ENCODE results near the gene ARHGAP18. TPM values are rescaled to one million over a fixed set of nuclear protein-coding genes. Genes with fewer than 3 reads are reported as not detected.

ARHGAP18 gene
- total RNA-seq, 3 donors from 2014 or later (not counting 1 experiment from before 2014, with no cell fraction given): 11.5 to 12.5 (median 11.8) TPM

- Histone ChIP-seq H3K27me3 (ENCODE audit: control insufficient read depth, insufficient read depth, low read length) (no peaks in the 10 kb centered on the region), H3K9me3 (ENCODE audit: control insufficient read depth, insufficient read depth, low read length) (no peaks in the 10 kb centered on the region), H3K27ac (ENCODE audit: low read length) (no peak overlapping the region), H3K36me3 (ENCODE audit: control insufficient read depth, insufficient read depth, low read length) (peaks cover 2% of the 10 kb centered on the region), H3K4me1 (ENCODE audit: control insufficient read depth, insufficient read depth, low read length) (no peaks in the 10 kb centered on the region), H3K4me3 (ENCODE audit: low read length) (no peak overlapping the region)
- Mint-ChIP-seq H3K36me3 (peaks cover 2% of the 10 kb centered on the region), H3K9me3 (no peaks in the 10 kb centered on the region), H3K27me3 (ENCODE audit: low read depth in 2 of 2) (no peaks in the 10 kb centered on the region), H3K4me3 (no peak overlapping the region), H3K4me1 (no peaks in the 10 kb centered on the region), H3K27ac (no peak overlapping the region)
- intact Hi-C loops (cut with micrococcal nuclease): no loop called here
- DNase-seq (no peak), ATAC-seq (no peak)
- TF ChIP-seq CTCF (IDR thresholded peaks at IDR 0.05): no peak
Measured at GRCh38 chr6:129632172-129632613, 77.8 kb downstream of the ARHGAP18 start.

- H3K27ac ChIP-seq (ENCODE audit: low read length): no peak overlapping the region
- intact Hi-C loops (cut with micrococcal nuclease): no loop called here
Measured at GRCh38 chr6:129631070-129631469, 78.9 kb downstream of the ARHGAP18 start.

GRCh38 chr6:129630596-129630995, 79.4 kb downstream of the ARHGAP18 start:
- H3K4me3 Mint-ChIP-seq: no peak overlapping the region
- H3K36me3 Mint-ChIP-seq: no peaks in the 10 kb centered on the region
- no CpG with 5 or more reads among the region's 1 CpG for WGBS (ENCODE audit: insufficient coverage)
- no peak overlapping the region for H3K27ac Mint-ChIP-seq
- no peaks in the 10 kb centered on the region for H3K27me3 ChIP-seq (ENCODE audit: control insufficient read depth, insufficient read depth, low read length)
- peaks cover 2% of the 10 kb centered on the region for H3K36me3 ChIP-seq (ENCODE audit: control insufficient read depth, insufficient read depth, low read length)
- H3K4me1 Mint-ChIP-seq: no peaks in the 10 kb centered on the region
- no peak for TF ChIP-seq CTCF (IDR thresholded peaks at IDR 0.05)
- no peaks in the 10 kb centered on the region for H3K9me3 ChIP-seq (ENCODE audit: control insufficient read depth, insufficient read depth, low read length)
- H3K9me3 Mint-ChIP-seq: no peaks in the 10 kb centered on the region
- H3K27ac ChIP-seq (ENCODE audit: low read length): no peak overlapping the region
- ATAC-seq (no peak), DNase-seq (no peak)
- no peak overlapping the region for H3K4me3 ChIP-seq (ENCODE audit: low read length)
- intact Hi-C loops (cut with micrococcal nuclease): no loop called here
- no peaks in the 10 kb centered on the region for H3K4me1 ChIP-seq (ENCODE audit: control insufficient read depth, insufficient read depth, low read length)
- no peaks in the 10 kb centered on the region for H3K27me3 Mint-ChIP-seq (ENCODE audit: low read depth in 2 of 2)

More at GRCh38 chr6:129631070-129631469, 78.9 kb downstream of the ARHGAP18 start:
- TF ChIP-seq CTCF (IDR thresholded peaks at IDR 0.05): no peak
- H3K27ac Mint-ChIP-seq: no peak overlapping the region
- no CpG with 5 or more reads among the region's 3 CpGs for WGBS (ENCODE audit: insufficient coverage)
- no peaks in the 10 kb centered on the region for H3K9me3 ChIP-seq (ENCODE audit: control insufficient read depth, insufficient read depth, low read length)
- ATAC-seq (no peak), DNase-seq (no peak)
- H3K9me3 Mint-ChIP-seq: no peaks in the 10 kb centered on the region
- H3K4me3 ChIP-seq (ENCODE audit: low read length): no peak overlapping the region
- no peaks in the 10 kb centered on the region for H3K4me1 Mint-ChIP-seq
- H3K36me3 Mint-ChIP-seq: no peaks in the 10 kb centered on the region
- no peak overlapping the region for H3K4me3 Mint-ChIP-seq
- no peaks in the 10 kb centered on the region for H3K4me1 ChIP-seq (ENCODE audit: control insufficient read depth, insufficient read depth, low read length)
- no peaks in the 10 kb centered on the region for H3K27me3 Mint-ChIP-seq (ENCODE audit: low read depth in 2 of 2)
- H3K27me3 ChIP-seq (ENCODE audit: control insufficient read depth, insufficient read depth, low read length): no peaks in the 10 kb centered on the region
- H3K36me3 ChIP-seq (ENCODE audit: control insufficient read depth, insufficient read depth, low read length): peaks cover 2% of the 10 kb centered on the region

GRCh38 chr6:129628101-129628815, 81.7 kb downstream of the ARHGAP18 start:
- H3K36me3 Mint-ChIP-seq: no peaks in the 10 kb centered on the region
- H3K9me3 Mint-ChIP-seq: no peaks in the 10 kb centered on the region
- no peaks in the 10 kb centered on the region for H3K27me3 Mint-ChIP-seq (ENCODE audit: low read depth in 2 of 2)
- ATAC-seq (no peak), DNase-seq (no peak)
- no peak overlapping the region for H3K4me3 Mint-ChIP-seq
- intact Hi-C loops (cut with micrococcal nuclease): no loop called here
- H3K27ac ChIP-seq (ENCODE audit: low read length): no peak overlapping the region
- peak overlapping the region in 1 of 2 donors; percentile 47 for H3K27ac Mint-ChIP-seq
- H3K36me3 ChIP-seq (ENCODE audit: control insufficient read depth, insufficient read depth, low read length): peaks cover 2% of the 10 kb centered on the region
- no peaks in the 10 kb centered on the region for H3K9me3 ChIP-seq (ENCODE audit: control insufficient read depth, insufficient read depth, low read length)
- no peaks in the 10 kb centered on the region for H3K4me1 Mint-ChIP-seq
- H3K4me1 ChIP-seq (ENCODE audit: control insufficient read depth, insufficient read depth, low read length): no peaks in the 10 kb centered on the region
- WGBS (ENCODE audit: insufficient coverage): 100% methylated on average over 2 of the region's 2 CpGs
- H3K4me3 ChIP-seq (ENCODE audit: low read length): no peak overlapping the region
- TF ChIP-seq CTCF (IDR thresholded peaks at IDR 0.05): no peak
- no peaks in the 10 kb centered on the region for H3K27me3 ChIP-seq (ENCODE audit: control insufficient read depth, insufficient read depth, low read length)
